Measurements from ENCODE around the gene ASS1. TPM values are rescaled to one million over a fixed set of nuclear protein-coding genes. Genes with fewer than 3 reads are reported as not detected.

ASS1 gene
- polyA plus RNA-seq, 1 donor: 43.6 TPM

DNA sequence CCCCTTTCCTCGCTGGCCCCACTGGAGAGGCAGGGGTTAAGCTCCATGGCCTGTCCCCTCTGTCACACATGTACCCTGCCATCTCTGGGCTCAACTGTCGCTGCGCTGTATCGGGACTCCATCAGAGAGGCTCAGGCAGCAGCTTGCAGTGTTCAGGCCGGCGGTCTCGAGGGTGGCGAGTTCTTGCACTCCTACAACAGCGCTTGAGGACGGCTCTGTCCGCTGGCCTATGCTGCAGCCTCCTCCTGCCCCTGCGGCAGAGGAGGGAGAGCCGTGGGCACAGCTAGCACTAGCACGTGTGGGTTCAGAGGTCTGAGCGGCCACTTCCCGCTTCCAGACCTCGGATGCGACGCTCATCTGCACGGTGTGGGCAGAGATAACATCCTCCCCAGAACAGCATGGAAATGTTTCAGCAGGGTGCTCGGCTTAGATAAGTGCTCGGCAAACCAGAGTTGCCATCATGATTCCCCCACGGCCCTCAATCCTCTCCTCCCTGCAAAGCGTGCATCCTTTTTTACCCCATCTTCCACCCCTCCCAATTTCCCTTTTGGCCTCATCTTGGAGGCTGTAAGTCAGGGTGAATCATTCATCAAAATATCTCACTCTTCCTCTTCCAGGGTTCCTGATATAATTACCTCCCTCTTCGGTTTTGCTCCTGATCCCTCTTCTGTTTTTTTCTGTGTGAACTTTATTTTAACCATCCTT is 92.7 kb downstream of the ASS1 start:
- no peak for DNase-seq

DNA sequence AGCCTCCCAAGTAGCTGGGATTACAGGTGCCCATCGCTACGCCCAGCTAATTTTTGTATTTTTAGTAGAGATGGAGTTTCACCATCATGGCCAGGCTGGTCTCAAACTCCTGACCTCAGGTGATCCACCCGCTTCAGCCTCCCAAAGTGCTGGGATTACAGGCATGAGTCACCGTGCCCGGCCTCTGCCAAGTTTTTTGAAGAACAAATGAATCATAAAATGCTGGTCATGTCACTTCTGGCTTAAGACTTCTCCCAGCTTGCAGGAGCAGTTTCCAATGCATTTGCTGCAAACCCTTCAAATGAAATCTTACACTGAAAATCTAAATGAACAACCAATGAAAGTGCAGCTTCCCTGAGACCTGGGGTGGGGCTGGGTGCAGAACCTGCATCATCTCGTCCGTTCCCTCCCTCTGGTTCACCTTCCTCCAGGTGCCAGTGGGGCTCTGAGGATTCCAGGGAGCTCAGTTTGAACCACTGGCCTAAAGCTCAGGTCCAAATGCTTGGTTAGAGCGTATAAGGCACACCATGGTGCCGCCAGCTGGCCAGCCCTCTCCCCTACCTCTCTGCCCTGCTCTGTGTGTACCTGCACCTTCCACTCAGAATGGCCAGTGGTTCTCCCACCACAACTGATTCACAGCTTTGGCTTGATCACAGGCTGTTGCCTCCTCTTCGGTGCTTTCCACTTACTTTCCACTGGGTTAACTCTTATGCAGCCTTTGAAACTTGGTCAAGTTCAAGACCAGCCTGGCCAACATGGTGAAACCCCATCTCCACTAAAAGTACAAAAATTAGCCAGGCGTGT is 94.9 kb downstream of the ASS1 start:
- no peak for DNase-seq

DNA sequence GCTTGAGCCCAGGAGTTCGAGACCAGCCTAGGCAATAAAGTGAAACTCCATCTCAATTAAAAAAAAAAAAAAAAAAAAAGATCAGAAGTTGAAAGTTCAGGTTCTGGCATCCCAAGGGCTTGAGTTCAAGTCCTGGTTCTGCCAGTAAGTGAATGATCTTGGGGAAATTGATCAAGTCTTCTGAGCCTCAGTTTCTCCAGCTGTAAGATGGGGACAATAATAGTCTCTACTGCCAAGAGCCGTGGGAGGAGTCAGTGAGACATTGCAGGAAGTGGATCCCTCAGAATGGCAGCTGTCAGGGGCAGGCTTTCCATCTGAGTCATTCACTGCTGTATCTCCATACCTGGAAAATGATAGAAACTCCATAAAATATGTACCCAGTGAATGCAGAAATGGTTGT is 96.8 kb downstream of the ASS1 start:
- no peak for DNase-seq

DNA sequence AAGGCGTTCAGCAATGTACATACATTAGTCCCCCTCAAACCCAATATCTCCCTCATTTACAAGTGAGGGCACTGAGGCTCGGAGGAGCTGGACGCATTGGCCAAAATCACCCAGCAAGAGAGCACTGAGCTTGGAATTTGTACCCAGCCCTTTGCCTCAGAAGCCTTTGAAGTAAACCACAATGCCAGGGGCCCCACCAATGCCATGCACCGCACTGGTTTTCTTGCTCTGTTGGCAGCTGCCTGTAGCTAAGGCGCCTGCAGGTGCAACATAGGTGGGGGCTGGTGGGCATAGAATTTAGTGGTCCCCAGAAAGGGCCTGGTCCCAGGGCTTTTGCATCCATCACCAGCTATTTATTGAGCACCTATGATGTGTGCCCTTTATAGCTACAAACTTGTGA is 97.3 kb downstream of the ASS1 start:
- no peak for DNase-seq

DNA sequence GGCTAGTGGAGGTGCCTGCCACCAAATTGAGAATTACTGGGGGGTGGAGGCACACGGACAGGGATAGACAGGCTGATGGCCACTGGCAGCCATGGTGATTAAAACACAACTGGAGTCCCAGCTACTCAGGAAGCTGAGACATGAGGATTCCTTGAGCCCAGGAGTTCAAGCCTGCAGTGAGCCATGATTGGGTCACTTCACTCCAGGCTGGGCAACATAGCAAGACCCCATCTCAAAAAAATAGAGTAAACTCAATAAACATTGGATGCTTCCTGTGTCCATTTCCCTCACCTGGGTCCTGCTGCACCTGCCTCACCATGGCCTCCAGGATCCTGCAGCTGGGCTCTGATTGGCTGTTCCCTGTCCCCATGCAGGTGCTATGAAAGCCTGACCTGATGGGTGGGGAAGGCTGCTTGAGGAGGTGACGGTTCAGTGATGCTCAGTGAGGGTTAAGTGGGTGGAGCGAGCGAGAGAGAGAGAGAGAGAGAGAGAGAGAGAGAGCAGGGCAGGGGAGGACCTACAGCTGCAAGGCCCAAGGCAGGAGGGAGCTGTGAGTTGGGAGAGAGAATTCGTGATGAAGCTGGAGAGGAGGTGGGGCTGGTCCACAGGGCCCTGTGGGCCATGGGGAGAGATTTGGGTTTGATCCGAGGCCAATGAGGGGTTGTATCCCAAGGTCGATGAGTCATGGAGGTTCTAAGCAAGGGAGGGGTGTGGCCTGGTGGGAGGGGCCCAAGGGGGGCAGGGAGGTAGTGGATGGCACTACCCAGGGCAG is 97.9 kb downstream of the ASS1 start:
- no peak for DNase-seq

DNA sequence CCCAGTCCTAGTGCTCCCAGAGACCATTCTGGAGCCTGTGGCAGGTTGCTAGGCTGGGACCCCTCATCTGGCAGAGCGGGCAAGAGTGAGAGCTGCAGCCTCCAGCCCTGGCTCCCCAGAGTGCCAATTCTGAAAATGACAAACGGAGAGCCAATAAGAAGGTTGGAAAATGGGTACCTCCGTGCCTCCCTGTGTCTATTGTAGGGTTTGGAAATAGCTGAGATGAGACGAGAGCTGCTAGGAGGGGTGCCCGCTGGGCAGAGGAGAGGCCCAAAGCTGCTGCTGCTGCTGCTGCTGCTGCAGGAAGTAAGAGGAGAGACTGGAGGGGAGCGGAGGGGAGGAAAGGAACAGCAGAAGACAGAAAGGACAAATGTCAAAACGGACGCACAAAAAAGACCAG is 98.6 kb downstream of the ASS1 start:
- no peak for DNase-seq

DNA sequence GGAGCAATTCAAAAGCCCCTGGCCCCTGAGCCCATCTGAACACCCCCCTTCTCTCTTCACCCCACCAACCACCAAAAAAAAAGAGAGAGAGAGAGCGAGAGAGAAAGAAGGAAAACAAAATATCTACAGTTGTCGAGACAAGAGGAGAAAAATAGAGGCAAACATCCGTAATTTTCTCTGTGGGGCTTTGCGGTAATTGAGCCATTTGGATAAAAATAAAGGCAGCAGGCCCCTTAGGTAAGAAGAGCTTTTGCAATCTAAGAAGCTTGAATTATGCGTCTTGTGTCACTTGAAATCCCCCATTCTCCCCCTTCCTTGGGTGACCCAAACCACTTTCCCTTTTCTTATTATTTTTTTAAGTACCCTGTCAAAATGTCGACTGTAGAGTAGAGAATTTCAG is 99.1 kb downstream of the ASS1 start:
- DNase-seq: no peak

DNA sequence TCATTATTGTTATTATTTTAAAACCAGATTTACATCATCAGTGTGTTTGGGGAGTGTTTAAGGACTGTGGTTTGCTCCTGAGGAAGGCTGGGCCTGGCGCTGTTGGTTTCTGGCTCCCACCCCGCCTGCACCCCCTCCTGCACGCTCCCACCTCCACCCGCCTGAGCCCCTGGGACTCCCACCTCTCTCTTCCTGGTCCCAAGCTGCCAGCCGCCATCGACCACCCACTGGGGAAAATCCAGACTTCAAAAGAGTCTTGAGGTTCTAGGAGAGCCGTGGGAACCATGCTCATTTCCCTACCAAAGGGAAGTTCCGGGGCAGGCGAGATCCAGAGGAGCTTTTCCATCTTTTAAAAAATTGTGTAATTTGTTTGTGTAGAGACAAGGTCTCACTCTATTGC is 99.6 kb downstream of the ASS1 start:
- DNase-seq: no peak

DNA sequence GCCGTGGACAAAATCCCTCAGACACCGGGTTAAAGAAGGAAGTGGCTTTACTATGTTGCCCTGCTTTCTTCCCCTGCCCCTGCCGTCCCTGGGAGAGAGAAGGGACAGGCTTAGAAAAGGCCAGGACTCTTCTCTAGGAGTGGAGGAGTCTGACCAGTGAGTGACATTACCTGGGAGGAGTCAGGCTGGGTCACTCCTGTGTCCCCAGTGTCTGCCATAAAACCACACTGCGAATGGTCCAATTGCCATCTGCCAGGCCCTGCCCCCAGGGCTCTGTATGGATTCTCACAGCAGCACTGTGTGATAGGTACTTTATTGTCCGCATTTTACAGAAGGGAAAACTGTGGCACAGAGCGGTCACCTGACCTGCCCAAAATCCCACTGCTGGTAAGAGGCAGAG is 103.3 kb downstream of the ASS1 start:
- DNase-seq: no peak

DNA sequence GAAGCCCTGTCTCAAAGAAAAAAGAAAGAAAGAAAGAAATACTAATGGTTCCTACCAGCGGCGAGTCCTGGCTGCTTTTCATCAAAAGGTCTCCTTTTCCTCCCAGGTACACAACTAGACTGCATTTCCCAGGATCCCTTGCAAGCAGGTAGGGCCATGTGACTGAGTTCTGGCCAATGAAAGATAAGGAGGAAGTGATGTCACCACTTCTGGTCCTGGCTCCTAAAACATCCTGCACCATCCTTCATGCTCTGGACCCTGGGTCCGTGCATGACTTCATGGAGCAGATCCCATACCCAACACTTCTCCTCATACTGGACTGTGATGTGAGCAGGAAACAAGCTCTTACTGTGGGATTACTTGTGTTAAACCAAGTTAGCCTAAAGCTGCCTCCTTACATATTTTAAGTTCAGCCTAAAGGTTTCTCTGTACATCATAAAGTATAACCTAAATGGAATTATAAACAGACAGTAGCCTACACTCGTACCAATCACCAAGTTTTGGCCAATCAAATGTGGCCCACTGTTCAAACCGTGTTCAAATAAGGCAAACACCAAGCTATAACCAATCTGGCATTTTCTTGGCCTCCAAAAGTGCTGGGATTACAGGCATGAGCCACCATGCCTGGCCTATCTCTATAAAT is 104.5 kb downstream of the ASS1 start:
- DNase-seq: no peak

Other genes starting within 250 kb of the ASS1 start
- gene HMCN2, start 179.2 kb upstream of the ASS1 start, polyA plus RNA-seq (ENCODE audit: insufficient read length): 7.5 TPM
- gene FUBP3, start 134.6 kb downstream of the ASS1 start, polyA plus RNA-seq (ENCODE audit: insufficient read length): 43.4 TPM
- gene PRDM12, start 219.6 kb downstream of the ASS1 start, polyA plus RNA-seq (ENCODE audit: insufficient read length): not detected
- gene EXOSC2, start 248.8 kb downstream of the ASS1 start, polyA plus RNA-seq (ENCODE audit: insufficient read length): 25.5 TPM